Ectodermal cell (in vitro differentiated cells): Measurements from ENCODE around the gene CHI3L2.
"Not testable (repeated sequence)": the region's sequence is repeated elsewhere in the genome, so short reads cannot be mapped to it uniquely, and the experiment has no call there.

Experiments
- H3K27ac ChIP-seq: 2 replicates; pipeline ENCODE4 v1.7.0; 2013; ENCODE audit warnings: mild to moderate bottlenecking, low read depth, low read length; ENCODE audit not compliant: insufficient read depth, poor library complexity, severe bottlenecking
- H3K27me3 ChIP-seq: 2 replicates; pipeline ENCODE4 v1.7.0; 2013; ENCODE audit warnings: mild to moderate bottlenecking, low read length; ENCODE audit not compliant: insufficient read depth, control insufficient read depth, poor library complexity, severe bottlenecking
- H3K36me3 ChIP-seq: one replicate; pipeline ENCODE4 v1.7.0; 2013; ENCODE audit warnings: low read length; ENCODE audit not compliant: control insufficient read depth, insufficient read depth
- H3K4me1 ChIP-seq: one replicate; pipeline ENCODE4 v1.7.0; 2013; ENCODE audit warnings: low read length; ENCODE audit not compliant: control insufficient read depth, insufficient read depth
- H3K4me3 ChIP-seq: 2 replicates; pipeline ENCODE4 v1.7.0; 2013; ENCODE audit warnings: low read depth, low read length, control low read depth; ENCODE audit not compliant: insufficient read depth
- H3K9me3 ChIP-seq: 2 replicates; pipeline ENCODE4 v1.7.0; 2013; ENCODE audit warnings: mild to moderate bottlenecking, low read length, moderate library complexity; ENCODE audit not compliant: control insufficient read depth
- WGBS, 2 experiments: methylation state at CpG; one replicate each; pipeline ENCODE4 v1.1.7; 2013; ENCODE audit warnings: missing lambda C conversion rate in 2 of 2; 5-methylcytosine and 5-hydroxymethylcytosine counted together

The CHI3L2 gene

GRCh38 chr1:111212634-111213335 lies 14.7 kb upstream of the CHI3L2 start:
- H3K4me1 ChIP-seq, result no peaks in the 10 kb centered on the region
- 86 to 87% methylated on average over 5 of the region's 5 CpGs for WGBS, 2 experiments
- H3K27me3 ChIP-seq, result no peaks in the 10 kb centered on the region
- no peaks in the 10 kb centered on the region for H3K9me3 ChIP-seq
- H3K27ac ChIP-seq, result no peak overlapping the region
- H3K4me3 ChIP-seq, result no peak overlapping the region
- no peaks in the 10 kb centered on the region for H3K36me3 ChIP-seq

GRCh38 chr1:111213412-111213811 lies 14.1 kb upstream of the CHI3L2 start:
- H3K9me3 ChIP-seq, result no peaks in the 10 kb centered on the region
- H3K4me3 ChIP-seq, result no peak overlapping the region
- no peaks in the 10 kb centered on the region for H3K36me3 ChIP-seq
- H3K27ac ChIP-seq, result no peak overlapping the region
- no peaks in the 10 kb centered on the region for H3K27me3 ChIP-seq
- 92 to 98% methylated on average over 6 of the region's 6 CpGs for WGBS, 2 experiments
- H3K4me1 ChIP-seq, result no peaks in the 10 kb centered on the region

DNA sequence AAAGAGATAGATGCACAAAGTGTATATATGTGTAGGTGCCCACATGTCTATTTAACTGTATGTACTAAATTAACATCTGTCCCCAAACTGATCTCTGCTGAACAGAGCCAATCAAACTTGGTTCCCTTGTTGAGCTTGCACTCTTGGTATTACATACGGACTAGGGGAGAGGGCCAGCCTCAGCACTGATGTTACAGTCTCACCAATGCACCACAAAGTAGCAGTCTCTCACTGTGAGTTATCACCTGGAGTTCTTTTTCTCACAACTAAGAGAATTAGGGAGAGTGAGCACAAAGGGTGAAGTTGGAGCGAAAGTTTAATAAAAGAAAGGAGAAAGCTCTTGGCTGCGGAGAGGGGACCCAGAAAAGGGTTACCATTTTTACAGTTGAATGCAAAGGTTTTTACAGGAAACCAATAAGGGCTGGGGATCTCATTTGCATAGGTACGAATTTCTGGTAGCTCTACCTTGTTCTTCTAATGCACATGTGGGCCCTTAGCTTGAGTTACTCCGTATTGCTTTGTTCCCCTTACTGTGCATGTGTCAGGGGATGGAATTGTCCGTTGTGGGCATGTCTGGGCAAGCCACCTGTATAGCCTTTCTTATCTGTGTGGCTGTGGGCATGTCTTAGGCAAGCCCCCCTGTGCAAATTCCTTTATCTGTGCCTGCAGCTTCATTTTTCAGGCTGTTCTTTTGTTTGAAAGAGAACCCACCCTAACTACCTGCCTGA lies 13.3 kb upstream of the CHI3L2 start:
- H3K27me3 ChIP-seq, result no peaks in the 10 kb centered on the region
- H3K27ac ChIP-seq, result no peak overlapping the region
- 89% methylated on average over 6 of the region's 6 CpGs for WGBS, 2 experiments

DNA sequence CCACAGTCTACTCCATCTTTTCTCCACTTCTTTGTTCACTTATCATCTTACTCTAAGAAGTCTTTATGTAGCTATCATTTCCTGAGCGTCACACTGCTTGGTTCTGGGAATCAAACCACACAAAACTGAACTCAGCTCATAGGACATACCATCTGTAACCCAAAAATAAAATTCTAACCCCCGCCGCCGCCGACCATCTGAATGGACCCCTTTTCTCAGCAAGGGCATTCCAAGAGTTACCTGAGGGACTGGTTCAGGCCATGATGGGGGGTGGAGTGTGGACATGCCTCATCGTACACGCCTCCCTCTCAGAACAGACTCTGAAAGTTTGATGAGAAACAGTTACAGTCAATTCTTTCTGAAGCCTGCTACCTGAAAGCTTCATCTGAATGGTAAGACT lies 12.6 kb upstream of the CHI3L2 start:
- no peak overlapping the region for H3K4me3 ChIP-seq
- no peaks in the 10 kb centered on the region for H3K27me3 ChIP-seq
- H3K36me3 ChIP-seq, result no peaks in the 10 kb centered on the region
- no peaks in the 10 kb centered on the region for H3K9me3 ChIP-seq
- WGBS, 2 experiments, result 96 to 97% methylated on average over 7 of the region's 7 CpGs
- peaks cover 8% of the 10 kb centered on the region for H3K4me1 ChIP-seq
- no peak overlapping the region for H3K27ac ChIP-seq

More for the DNA sequence above, 13.3 kb upstream of the CHI3L2 start:
- Histone ChIP-seq H3K4me3 (no peak overlapping the region), H3K9me3 (no peaks in the 10 kb centered on the region), H3K36me3 (no peaks in the 10 kb centered on the region), H3K4me1 (peaks cover 2% of the 10 kb centered on the region)

DNA sequence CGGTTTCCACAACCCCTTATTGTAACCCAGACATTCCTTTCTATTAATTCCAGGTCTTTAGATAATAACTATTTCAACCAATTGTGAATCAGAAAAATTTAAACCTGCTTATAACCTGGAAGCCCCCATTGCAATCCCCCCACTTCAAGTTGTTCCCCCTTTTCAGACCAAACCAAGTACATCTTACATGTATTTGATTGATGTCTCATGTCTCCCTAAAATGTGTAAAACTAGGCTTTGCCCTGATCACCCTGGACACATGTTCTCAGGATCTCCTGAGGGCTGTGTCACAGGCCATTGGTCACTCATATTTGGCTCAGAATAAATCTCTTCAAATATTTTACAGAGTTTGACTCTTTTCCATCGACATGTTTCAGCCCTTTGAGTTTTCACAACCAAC lies 12.2 kb upstream of the CHI3L2 start:
- not testable (repeated sequence) for H3K4me3 ChIP-seq, H3K36me3 ChIP-seq, H3K27ac ChIP-seq, H3K27me3 ChIP-seq, H3K9me3 ChIP-seq
- WGBS, 2 experiments, result 88 to 98% methylated on average over 2 of the region's 2 CpGs
- peaks cover 12% of the 10 kb centered on the region for H3K4me1 ChIP-seq

DNA sequence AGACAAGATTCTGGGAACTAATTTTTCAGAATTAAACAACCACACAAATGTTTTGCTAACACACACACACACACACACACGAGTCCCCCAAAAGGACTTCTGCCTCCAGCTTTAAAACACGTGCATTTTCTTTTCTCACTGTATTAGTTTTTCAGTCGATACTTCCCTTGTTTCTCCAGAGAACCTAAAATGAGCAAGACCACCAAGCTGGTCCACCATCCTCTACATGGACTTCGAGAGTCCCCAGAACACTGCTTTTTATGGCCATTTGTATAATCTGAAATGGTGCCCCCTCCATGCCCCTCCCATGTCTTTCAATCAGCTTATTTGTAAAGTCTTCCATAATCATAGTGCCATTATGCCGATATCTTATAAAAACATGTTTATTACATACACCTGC lies 10.8 kb upstream of the CHI3L2 start:
- H3K9me3 ChIP-seq, result no peaks in the 10 kb centered on the region
- H3K27ac ChIP-seq, result no peak overlapping the region
- H3K4me3 ChIP-seq, result no peak overlapping the region
- H3K27me3 ChIP-seq, result no peaks in the 10 kb centered on the region
- H3K36me3 ChIP-seq, result no peaks in the 10 kb centered on the region
- H3K4me1 ChIP-seq, result peaks cover 22% of the 10 kb centered on the region
- 93 to 94% methylated on average over 5 of the region's 5 CpGs for WGBS, 2 experiments

GRCh38 chr1:111217183-111217910 lies 10.2 kb upstream of the CHI3L2 start:
- H3K4me1 ChIP-seq, result peaks cover 28% of the 10 kb centered on the region
- no peaks in the 10 kb centered on the region for H3K27me3 ChIP-seq
- H3K9me3 ChIP-seq, result no peaks in the 10 kb centered on the region
- no peak overlapping the region for H3K27ac ChIP-seq
- no peak overlapping the region for H3K4me3 ChIP-seq
- H3K36me3 ChIP-seq, result no peaks in the 10 kb centered on the region
- 78 to 81% methylated on average over 5 of the region's 5 CpGs for WGBS, 2 experiments

GRCh38 chr1:111218701-111219556 lies 8.6 kb upstream of the CHI3L2 start:
- peak overlapping the region; percentile 80 for H3K27ac ChIP-seq
- no peaks in the 10 kb centered on the region for H3K27me3 ChIP-seq
- H3K4me3 ChIP-seq, result no peak overlapping the region
- H3K36me3 ChIP-seq, result no peaks in the 10 kb centered on the region
- WGBS, 2 experiments, result 85% methylated on average over 8 of the region's 8 CpGs
- H3K9me3 ChIP-seq, result no peaks in the 10 kb centered on the region
- H3K4me1 ChIP-seq, result peaks cover 29% of the 10 kb centered on the region

- 51 to 54% methylated on average over 5 of the region's 5 CpGs for WGBS, 2 experiments
- H3K27ac ChIP-seq, result peak overlapping the region; percentile 80
Measured at GRCh38 chr1:111219557-111220286, 7.8 kb upstream of the CHI3L2 start.

More at GRCh38 chr1:111219557-111220286, 7.8 kb upstream of the CHI3L2 start:
- Histone ChIP-seq H3K36me3 (no peaks in the 10 kb centered on the region), H3K4me3 (no peak overlapping the region), H3K4me1 (peaks cover 29% of the 10 kb centered on the region), H3K9me3 (no peaks in the 10 kb centered on the region), H3K27me3 (no peaks in the 10 kb centered on the region)
